Measurements from ENCODE around the gene PPP1R13L.
A peak's percentile ranks its signal among the peaks of the same experiment; 100 is the strongest.

The PPP1R13L gene

DNA sequence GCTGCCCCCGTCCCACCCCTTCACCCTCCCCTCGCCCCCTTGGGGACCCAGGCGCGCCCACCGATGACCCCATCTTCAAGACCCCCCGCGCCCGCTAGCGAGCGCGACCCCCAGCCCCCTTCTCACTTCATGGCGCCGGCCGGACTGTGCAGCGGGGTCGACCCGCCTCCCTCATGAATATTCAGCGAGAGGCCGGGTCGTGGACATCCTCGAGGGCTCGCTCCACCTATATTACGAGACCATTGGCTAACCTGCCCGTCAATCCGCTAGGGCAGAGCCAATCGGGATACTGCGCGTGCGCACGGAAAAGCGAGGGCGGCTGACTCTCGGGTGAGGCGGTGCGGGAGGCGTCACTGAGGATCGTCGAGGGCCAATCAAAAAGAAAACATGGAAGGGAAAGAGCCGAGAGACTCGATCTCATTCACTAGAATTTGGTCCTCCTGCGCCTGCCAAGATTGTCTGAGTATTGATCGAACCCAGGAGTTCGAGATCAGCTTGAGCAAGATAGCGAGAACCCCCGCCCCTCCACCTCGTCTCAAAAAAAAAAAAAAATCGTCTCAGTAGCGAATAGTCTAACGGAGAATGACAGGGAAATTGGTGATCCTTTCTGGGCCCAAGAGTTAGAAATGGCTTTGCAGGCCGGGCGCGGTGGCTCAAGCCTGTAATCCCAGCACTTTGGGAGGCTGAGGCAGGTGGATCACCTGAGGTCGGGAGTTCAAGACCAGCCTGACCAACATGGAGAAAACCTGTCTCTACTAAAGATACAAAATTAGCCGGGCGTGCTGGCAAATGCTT lies 34.3 kb downstream of the PPP1R13L start, which contains the start of gene ERCC2:
Gene ERCC2 (minus strand): TSS at position 164 of the 795 bp plus-strand sequence. CDS start 33 bp downstream, at position 131.
- DNase-seq (ENCODE audit: low read depth in 2 of 3, low spot score in 1 of 3): peak; percentile 100

DNA sequence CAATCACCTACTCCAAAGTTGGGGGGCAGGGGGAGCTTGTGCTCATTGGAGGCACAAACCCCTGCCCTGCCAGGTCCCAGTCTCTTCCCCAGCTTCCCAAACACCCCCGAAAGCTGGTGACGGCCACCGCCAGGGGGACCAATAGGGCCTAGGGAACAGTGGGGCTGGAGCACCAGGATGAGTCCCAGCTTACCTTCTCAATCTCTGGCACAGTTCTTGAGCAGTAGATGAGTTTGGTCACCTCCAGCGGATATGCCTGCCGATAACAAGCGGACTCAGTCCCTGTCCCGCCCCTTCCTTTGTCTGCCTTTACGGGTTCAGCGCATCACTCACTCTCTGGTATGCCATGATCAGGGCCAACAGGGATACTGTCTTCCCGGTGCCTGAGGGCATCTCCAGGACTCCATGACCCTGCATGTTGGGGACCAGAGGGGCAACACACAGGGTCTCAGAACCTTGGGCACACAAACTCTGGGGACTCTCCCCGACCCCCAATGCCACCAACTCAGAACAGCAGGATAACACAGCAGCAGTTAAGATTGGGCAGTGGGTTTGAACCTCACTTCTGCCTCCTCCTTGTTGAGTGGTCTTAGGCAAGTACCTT lies 36.0 kb downstream of the PPP1R13L start:
- DNase-seq (ENCODE audit: low read depth in 2 of 3, low spot score in 1 of 3): no peak

DNA sequence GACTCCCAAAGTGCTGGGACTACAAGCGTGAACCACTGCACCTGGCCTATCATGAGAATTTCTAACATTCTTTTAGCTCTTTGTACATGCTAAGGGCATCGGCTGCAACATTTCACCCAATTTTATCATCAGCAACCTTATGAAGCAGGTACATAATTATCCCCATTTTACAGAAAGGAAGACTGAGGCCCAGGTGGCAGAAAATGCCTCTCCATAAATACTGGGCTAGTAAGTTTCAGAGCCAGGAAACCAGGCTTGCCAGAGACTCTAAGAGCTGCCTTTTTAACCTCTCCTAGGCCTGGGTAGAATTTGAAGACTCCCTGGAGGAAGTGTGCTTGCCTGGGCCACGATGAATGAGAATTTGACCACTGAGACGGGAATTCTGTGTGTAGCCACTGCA lies 36.7 kb downstream of the PPP1R13L start:
- DNase-seq (ENCODE audit: low read depth in 2 of 3, low spot score in 1 of 3): no peak

DNA sequence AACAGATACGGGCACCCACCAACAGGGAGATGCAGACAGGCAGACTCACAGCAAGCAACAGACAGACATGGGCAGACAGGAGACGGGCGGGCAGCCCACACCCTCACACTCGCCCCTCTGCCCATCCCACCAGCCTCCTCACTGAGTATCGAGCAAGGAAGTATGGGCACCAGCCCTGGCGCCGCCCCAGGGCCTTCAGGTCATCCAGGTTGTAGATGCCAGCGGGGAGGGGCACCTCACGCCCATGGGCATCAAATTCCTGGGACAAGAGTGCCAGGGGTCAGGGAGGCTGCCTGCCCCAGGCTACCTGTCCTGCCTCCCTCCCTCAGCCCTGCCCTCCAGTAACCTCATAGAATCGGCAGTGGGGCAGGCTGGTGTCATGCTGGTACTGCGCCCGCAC lies 40.2 kb downstream of the PPP1R13L start:
- no peak for DNase-seq (ENCODE audit: low read depth in 2 of 3, low spot score in 1 of 3)

DNA sequence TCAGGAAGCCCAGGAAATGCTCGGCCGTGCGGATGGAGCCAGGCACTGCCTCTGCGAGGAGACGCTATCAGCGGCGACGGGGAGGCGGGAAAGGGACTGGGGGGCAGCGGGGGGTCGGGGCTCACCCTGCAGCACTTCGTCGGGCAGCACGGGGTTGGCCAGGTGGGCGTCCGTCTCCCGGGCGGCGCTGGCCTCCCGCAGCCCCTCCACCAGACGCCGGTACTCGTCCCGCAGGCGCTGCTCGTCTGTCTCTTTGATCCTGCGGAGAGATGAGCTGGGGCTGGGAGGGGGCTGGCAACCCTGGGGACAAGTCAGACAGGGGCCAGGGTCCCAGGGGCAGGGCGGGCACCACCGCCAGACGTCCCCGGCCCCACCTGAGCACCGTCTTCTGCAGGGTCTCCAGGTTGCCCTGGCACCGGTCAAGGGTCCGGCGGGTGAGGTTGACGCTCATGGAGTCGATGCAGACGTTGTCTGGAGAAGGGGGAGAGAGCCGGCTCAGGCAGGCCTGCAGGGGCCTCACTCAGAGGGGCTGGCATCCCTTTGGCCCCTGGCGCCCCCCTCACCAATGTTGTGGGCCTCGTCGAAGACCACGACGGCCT lies 40.9 kb downstream of the PPP1R13L start:
- DNase-seq (ENCODE audit: low read depth in 2 of 3, low spot score in 1 of 3): no peak

DNA sequence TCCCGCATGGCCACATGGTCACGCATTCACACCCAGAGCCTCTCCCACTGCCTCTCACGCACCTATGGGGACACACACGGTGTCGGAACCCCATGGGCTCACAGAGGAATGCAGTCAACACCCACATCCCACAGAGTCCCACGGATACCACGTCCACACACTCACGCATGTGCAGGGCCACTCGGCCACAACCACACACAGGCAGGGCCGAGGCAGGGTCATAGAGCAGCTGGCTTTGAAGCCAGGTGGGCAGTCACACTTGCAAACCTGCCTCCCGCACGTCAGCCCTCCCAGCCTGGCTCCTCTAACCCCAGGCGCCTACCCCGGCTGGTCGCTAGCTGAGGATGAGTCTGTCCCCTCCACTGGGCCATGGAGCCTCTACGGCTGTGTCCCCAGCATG lies 42.6 kb downstream of the PPP1R13L start:
- DNase-seq (ENCODE audit: low read depth in 2 of 3, low spot score in 1 of 3): no peak

DNA sequence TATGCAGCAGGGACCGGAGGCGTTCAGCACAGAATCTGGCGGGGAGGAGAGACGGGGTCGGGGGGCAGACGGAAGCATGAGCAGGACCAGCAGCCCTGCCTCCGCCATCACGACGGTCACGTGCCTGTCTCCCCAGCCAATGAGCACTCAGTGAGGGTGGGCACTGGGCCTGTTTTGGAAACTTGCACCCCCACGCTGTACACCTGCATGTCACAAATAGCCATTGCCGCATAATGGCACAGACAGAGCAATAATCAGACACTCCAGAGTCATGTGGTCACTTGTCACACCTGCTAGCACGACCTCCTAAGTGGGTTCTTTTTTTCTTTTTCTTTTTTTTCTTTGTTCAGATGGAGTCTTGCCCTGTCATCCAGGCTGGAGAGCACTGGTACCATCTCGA lies 43.3 kb downstream of the PPP1R13L start:
- DNase-seq (ENCODE audit: low read depth in 2 of 3, low spot score in 1 of 3): no peak

DNA sequence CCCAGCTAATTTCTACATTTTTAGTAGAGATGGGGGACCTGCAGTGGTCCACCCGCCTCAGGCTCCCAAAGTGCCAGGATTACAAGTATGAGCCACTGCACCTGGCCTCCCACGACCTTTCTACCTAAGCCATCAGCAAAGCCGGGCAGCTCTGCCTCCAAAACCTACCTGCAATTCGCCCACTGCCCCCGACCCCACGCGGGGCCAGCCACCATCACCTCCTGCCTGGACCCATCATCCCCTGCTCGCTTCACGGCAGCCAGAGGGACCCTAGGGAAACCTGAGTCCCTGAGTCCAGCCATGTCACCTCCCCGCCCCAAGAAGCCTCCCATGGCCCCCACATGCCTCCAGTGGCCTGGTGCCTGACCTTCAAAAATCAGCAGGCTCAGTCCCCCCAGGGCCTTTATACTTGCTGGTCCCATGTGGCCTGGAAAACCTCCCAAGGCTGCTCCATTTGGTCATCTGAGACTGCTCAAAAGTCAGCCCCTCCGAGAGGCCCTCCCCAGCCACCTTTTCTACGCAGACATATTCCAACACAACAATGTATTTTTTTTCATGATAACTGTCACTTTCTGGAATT lies 46.6 kb downstream of the PPP1R13L start:
- DNase-seq (ENCODE audit: low read depth in 2 of 3, low spot score in 1 of 3): no peak

DNA sequence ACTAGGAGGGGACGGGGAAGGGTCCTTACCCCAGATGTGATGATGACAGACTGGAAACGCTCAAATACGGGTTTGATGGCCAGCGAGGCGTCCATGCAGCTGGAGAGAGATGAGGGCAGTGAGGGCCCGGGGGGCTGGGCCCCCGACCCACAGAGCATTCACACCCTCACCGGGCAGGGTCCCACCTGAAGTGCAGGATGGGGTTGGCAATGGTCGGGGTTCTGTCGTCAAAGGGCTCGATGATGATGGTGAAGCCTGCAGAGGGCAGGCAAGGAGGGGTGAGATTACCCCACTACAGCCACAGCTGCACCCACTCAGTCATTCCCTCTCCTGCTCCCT lies 47.5 kb downstream of the PPP1R13L start:
- DNase-seq (ENCODE audit: low read depth in 2 of 3, low spot score in 1 of 3): no peak

DNA sequence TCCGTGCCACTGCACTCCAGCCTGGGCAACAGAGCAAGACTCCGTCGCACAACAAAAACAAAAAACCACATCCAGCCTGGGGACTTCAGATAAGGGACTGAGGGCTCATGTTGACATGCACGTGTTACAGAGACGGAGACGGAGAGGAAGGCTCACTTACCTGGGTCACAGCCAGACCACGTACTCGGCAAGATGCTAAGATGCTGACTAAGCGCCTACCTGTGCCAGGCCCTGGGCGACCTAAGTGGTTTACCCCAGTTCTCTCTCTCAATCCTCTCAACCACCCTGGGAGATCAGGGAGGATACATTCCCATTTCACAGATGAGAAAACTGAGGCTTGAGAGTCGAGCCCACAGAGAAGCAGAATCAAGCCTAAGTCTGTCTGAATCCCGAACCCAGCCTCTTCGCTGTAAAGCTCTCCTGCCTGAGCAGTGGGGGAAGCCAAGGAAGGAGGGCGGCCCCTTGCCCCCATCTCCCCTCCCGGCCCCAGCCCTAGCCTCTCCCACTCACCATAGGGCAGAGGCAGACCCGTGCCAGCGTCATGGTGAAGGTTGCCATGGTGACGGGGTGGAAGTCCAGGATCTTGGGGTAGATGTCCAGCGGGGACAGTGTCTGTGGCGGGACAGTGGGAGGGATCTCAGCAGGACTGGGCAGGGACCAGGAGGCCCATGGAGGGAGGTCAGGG lies 48.0 kb downstream of the PPP1R13L start:
- no peak for DNase-seq (ENCODE audit: low read depth in 2 of 3, low spot score in 1 of 3)

DNA sequence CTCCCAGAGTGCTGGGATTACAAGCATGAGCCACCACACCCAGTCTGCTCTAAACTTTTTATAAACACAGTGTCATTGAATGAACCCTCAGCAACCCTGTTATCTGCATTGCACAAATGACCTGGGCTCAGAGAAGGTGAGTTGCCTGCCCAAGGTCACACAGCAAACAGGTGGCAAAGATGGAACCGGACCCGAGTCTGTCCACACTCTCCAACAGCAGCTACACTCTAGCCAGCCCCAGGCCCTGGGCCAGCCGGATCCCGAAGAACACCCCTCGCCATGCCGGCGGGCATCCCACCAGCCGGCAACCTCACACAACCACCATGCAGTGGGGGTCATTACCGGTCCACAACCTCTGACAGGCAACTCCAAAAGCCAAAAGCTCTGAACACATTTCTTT lies 49.0 kb downstream of the PPP1R13L start:
- no peak for DNase-seq (ENCODE audit: low read depth in 2 of 3, low spot score in 1 of 3)

DNA sequence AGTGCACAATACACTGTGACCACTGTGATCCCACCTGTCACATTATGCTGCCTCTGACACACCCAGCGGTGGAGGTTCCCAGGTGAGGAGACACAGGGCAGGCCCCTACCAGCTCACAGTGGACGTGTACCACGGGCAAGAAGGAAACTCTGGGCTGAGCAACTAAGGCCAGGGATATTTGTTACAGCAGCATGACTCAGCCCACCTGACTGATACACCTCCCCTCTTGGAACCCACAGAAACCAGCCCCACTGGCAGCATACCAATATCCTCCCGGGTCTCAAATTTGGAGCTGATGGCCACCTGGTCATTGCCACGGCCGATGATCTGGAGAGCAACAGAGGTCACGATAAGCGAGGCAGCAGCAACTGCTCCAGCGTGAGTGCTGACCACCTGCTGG lies 49.5 kb downstream of the PPP1R13L start:
- no peak for DNase-seq (ENCODE audit: low read depth in 2 of 3, low spot score in 1 of 3)

DNA sequence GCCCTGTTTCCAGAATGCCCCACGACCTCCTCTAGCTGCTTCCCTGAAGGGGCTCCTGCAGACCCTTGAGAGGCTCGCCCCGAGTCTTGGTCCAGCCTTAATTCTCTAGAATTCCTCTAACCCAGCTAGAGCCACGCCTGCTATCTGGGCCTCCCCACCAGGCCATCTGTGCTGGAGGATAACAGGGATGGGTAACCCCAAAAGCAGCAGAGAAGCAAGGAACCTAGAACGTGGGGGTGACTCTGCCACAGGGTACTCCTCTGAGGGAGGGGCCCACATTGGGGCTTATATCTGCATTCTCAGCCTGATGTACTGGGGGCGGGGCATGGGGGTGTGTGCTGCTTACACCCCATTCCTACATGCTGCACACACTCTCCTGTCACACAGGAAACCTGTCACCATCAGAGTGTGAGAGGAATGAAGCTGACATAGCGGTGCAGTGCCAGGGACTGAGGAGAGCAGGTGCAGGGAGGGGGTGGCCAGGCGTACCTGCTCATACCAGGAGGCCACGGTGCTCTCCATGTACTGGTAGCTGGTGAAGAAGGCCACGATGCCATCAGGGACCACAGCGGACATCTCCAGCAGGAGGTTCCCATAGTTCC lies 50.5 kb downstream of the PPP1R13L start:
- DNase-seq (ENCODE audit: low read depth in 2 of 3, low spot score in 1 of 3): no peak

DNA sequence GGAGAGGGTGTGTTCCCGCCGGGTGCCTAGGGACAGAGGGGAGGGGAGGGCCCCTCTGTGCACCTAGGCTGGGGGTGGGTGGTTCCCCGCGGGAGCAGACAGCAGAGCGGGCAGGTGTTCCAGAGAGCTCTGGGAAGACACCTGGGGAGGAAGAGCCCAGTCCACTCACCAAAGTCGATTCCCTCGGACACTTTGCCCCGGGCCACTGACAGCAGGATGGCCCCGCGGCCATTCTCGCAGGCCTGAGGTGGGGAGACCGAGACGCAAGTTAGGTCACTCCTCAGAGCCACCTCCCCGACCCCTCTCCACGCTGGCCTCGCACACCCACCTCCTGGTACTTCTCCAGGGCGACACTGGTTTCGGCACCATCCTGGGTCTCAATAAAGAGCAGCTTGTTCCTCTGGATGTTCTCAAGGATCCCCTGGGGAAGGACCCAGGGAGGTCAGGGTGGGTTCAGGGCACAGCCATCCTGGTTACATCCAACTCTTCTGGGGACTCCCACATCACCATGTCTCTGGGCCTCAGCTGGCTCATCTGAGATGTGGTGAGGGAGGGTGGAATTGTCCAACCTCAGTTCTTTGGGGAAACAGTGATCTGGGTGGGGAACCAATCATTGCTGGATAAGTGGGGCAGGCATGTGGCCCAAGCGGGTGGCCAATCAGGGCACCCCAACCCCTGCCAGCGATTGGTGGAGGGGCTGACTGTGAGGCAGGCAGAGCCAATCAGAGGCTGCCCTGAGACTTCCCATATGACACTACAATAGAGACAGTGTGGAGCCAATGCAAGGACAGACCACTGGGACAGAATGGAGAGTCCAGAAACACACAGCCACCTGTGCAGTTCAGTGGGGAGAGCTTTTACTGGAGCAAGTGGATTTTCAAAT lies 51.7 kb downstream of the PPP1R13L start:
- DNase-seq (ENCODE audit: low read depth in 2 of 3, low spot score in 1 of 3): no peak

DNA sequence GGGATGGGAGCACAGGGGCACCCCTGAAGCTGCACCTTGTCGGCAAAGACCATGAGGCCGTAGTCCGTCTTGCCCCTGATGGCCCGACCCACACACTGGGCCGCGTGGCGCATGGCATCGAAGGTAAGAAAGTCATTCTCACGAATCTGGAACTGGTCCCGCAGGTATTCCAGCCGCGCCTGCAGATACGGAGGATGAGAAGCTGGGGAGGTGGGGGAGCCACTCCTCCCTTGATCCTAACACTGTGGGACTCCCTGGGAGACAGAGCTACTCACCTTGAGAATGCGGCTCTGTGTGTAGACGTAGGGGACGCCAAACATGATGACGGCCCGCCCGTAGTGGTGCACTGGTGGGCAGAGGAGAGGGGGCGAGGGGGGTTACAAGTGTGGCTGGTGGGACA lies 52.4 kb downstream of the PPP1R13L start:
- no peak for DNase-seq (ENCODE audit: low read depth in 2 of 3, low spot score in 1 of 3)

DNA sequence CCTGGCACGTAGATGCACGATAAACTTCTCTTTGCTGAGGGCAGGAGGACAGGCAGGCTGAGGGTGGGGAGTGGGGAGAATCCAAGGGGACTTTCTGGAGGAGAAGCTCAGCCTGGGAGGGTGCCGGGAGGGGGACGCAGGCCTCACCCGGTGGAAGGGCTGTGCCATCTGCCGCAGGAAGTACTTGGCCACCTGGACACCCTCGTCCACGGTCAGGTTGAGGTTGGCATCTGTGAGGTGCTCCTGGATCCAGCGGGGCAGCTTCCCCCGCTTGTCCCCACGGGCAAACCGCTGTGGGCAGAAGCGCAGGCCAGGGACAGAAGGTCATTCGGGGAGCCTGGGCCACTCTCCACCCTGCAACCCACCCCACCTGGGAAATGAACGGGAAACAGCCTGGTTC lies 52.8 kb downstream of the PPP1R13L start:
- no peak for DNase-seq (ENCODE audit: low read depth in 2 of 3, low spot score in 1 of 3)

DNA sequence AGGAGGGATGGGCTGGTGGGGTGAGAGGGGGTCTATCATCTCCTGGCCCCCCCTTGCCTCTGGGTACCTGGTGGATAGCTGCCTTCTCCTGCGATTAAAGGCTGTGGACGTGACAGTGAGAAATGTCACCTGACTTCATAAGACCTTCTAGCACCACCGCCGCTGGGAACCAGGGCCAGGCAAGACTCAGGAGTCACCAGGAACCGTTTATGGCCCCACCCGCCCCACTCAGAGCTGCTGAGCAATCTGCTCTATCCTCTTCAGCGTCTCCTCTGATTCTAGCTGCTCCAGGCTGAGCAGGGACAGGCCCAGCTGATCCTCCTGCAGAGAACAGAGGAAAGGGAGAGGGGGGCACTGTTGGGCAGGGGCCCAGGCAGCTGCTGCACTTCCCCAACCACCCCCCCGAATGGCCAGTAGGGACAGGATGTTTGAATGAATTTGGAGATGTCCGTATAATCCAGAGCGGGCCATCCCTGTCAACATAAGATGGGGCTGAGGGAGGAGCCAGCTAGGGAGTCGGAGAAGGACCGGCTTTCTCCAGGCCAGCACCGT lies 53.4 kb downstream of the PPP1R13L start:
- no peak for DNase-seq (ENCODE audit: low read depth in 2 of 3, low spot score in 1 of 3)

DNA sequence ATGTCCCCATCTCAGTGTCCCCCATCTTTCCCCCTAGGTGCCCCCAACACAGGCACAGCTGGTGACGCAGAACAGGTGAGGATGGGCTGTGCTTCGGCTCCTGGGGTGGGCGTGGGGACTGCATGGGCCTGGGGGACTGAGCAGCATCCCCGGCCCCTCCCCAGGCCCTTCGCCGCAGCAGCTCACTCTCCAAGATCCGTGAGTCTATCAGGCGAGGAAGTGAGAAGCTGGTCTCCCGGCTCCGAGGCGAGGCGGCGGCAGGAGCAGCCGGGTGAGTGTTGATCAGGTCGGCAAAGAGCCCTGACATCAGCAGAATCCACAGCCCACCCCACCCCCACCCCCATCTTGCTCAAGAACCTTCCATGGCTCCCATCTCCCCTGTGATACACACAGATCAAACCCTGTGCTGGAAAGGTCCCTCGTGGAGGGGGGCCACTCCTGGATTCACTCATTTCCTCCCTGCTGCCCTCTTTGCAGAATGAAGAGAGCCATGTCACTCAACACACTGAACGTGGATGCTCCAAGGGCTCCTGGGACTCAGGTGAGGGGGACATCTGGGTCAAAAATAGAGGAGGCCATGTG lies 54.3 kb downstream of the PPP1R13L start:
- no peak for DNase-seq (ENCODE audit: low read depth in 2 of 3, low spot score in 1 of 3)

DNA sequence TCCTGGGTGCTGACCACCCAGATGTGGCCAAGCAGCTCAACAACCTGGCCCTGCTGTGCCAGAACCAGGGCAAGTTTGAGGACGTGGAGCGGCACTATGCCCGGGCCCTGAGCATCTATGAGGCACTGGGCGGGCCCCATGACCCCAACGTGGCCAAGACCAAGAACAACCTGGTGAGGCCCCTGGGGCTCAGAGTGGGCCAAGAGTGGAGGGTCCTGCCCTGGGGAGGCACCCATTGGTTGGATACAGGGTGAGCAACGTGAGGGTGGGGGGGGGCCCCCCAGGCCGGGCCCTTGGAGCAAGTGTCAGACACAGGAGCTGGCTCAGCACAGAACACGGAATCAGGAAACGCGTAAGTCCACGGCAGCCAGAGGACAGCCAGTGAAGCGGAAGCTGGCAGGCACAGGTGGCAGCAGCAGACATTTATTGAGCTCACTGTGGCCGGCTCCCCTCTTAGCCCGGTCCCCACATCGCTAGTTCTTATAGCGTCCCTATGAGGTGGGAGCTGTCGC lies 55.4 kb downstream of the PPP1R13L start:
- DNase-seq (ENCODE audit: low read depth in 2 of 3, low spot score in 1 of 3): no peak

DNA sequence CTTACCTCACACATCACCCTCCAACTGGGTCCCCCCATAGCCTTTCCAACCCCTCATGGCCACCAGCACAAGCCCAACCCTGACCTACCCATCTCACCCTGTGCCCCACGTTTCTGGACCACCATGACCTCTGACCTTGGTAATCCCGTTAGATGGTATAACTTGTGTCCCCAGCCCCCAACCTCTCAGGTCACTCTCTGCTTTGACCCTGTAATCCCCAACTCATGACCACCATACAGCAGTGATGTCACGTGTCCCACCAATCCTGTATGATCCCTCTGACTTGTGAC lies 55.8 kb downstream of the PPP1R13L start:
- DNase-seq (ENCODE audit: low read depth in 2 of 3, low spot score in 1 of 3): no peak
